SK-N-SH (cell line): ENCODE results near the gene RILP. TPM values are rescaled to one million over a fixed set of nuclear protein-coding genes. Genes with fewer than 3 reads are reported as not detected.

ENCODE experiments used
- CTCF ChIA-PET: fragments of 300-600, 350-600 bp; formaldehyde crosslinking; extraction: SDS; loops from one replicate; lab custom pipeline; 2021; lab: Yijun Ruan, JAX
- POLR2A ChIA-PET: fragments of 350-600 bp; sonication (Branson Sonifier 250); formaldehyde crosslinking; extraction: SDS; loops from one replicate; lab custom pipeline; 2020; ENCODE audit warnings: antibody characterized with exemption, inconsistent platforms; lab: Yijun Ruan, JAX
- DNase-seq: peaks from one replicate; pipeline ENCODE4 v3.0.0; 2012
- H2AFZ ChIP-seq: fragments of 200-600 bp; sonication (generic); 2 replicates; pipeline ENCODE4 v1.8.1; 2016; ENCODE audit warnings: antibody characterized with exemption, mild to moderate bottlenecking, low read depth
- H3F3A ChIP-seq: fragments of 200-600 bp; sonication (generic); replicated peaks from 2 replicates; pipeline ENCODE3; 2016; ENCODE audit warnings: antibody characterized with exemption, mild to moderate bottlenecking; ENCODE audit not compliant: insufficient read depth
- H3K27ac ChIP-seq, 2 experiments: fragments of 200-500 bp in 1 of 2; fragments of 200-600 bp in 1 of 2; sonication (Bioruptor generic) in 1 of 2; sonication (generic), shearing (Covaris generic) in 1 of 2; 2 replicates each; pipeline versions ENCODE4 v1.5.1 to v1.6.1; 2014 to 2016; ENCODE audit warnings: low read depth in 2 of 2, inconsistent platforms in 1 of 2, low read length in 1 of 2, mild to moderate bottlenecking in 1 of 2, mixed read lengths in 1 of 2
- H3K27me3 ChIP-seq: fragments of 200-600 bp; sonication (generic), shearing (Covaris generic); 2 replicates; pipeline ENCODE4 v1.6.1; 2016; ENCODE audit warnings: mixed run types; ENCODE audit not compliant: insufficient read depth
- H3K36me3 ChIP-seq, 2 experiments: fragments of 200-500 bp in 1 of 2; fragments of 200-600 bp in 1 of 2; sonication (Bioruptor generic) in 1 of 2; sonication (generic) in 1 of 2; replicated peaks in 1 of 2; 2 replicates each; pipeline versions ENCODE3 to v1.5.1; 2014 to 2016; ENCODE audit warnings: low read length in 1 of 2, mild to moderate bottlenecking in 1 of 2; ENCODE audit not compliant: insufficient read depth in 2 of 2, control insufficient read depth in 1 of 2
- H3K4me1 ChIP-seq, 2 experiments: fragments of 200-500 bp in 1 of 2; fragments of 200-600 bp in 1 of 2; sonication (Bioruptor generic) in 1 of 2; sonication (generic), shearing (Covaris generic) in 1 of 2; 2 replicates each; pipeline versions ENCODE4 v1.5.1 to v1.6.1; 2014 to 2016; ENCODE audit warnings: low read depth in 1 of 2, low read length in 1 of 2, mixed run types in 1 of 2; ENCODE audit not compliant: insufficient read depth in 2 of 2, control insufficient read depth in 1 of 2
- H3K4me2 ChIP-seq: fragments of 200-600 bp; sonication (generic), shearing (Covaris generic); 2 replicates; pipeline ENCODE4 v1.6.1; 2017; ENCODE audit warnings: mixed run types
- H3K4me3 ChIP-seq, 2 experiments: fragments of 200-500 bp in 1 of 2; fragments of 200-600 bp in 1 of 2; sonication (Bioruptor generic) in 1 of 2; sonication (generic), shearing (Covaris generic) in 1 of 2; 2 replicates each; pipeline versions ENCODE4 v1.5.1 to v1.8.1; 2014 to 2016; ENCODE audit warnings: low read depth in 2 of 2, inconsistent platforms in 1 of 2, low read length in 1 of 2, mild to moderate bottlenecking in 1 of 2, mixed read lengths in 1 of 2, moderate library complexity in 1 of 2
- H3K79me2 ChIP-seq: fragments of 200-600 bp; sonication (generic); 2 replicates; pipeline ENCODE4 v1.8.1; 2017; ENCODE audit warnings: mild to moderate bottlenecking; ENCODE audit not compliant: insufficient read depth
- H3K9ac ChIP-seq: fragments of 200-600 bp; sonication (generic); 2 replicates; pipeline ENCODE4 v1.6.1; 2017; ENCODE audit warnings: mixed run types
- H3K9me2 ChIP-seq: fragments of 200-600 bp; sonication (generic); 2 replicates; pipeline ENCODE4 v1.6.1; 2017; ENCODE audit warnings: mixed run types
- H3K9me3 ChIP-seq: fragments of 200-600 bp; sonication (generic); 2 replicates; pipeline ENCODE4 v1.6.1; 2017; ENCODE audit warnings: mixed run types, mild to moderate bottlenecking, moderate library complexity
- H4K20me1 ChIP-seq: fragments of 200-600 bp; sonication (generic); 2 replicates; pipeline ENCODE4 v1.6.1; 2017; ENCODE audit warnings: mild to moderate bottlenecking, mixed run types; ENCODE audit not compliant: insufficient read depth
- ELF1 ChIP-seq: IDR thresholded peaks from 2 replicates; pipeline ENCODE4 v1.4.0; 2012
- EZH2phosphoT487 ChIP-seq: fragments of 200-600 bp; sonication (generic); IDR thresholded peaks from 2 replicates; pipeline ENCODE4 v1.6.1; 2017; ENCODE audit warnings: low read depth, mixed run types, mild to moderate bottlenecking, antibody characterized with exemption, moderate library complexity, borderline replicate concordance
- FOSL2 ChIP-seq: IDR thresholded peaks from 2 replicates; pipeline ENCODE4 v1.4.0; 2012; ENCODE audit warnings: low read depth, mild to moderate bottlenecking, moderate library complexity, borderline replicate concordance
- FOXJ3 ChIP-seq: sonication (generic); formaldehyde crosslinking; IDR thresholded peaks from 2 replicates; pipeline ENCODE4 v1.5.1; 2020; ENCODE audit warnings: mild to moderate bottlenecking, missing genetic modification reagents
- GABPA ChIP-seq: IDR thresholded peaks from 2 replicates; pipeline ENCODE4 v1.4.0; 2012; ENCODE audit warnings: low read depth, mild to moderate bottlenecking
- GATA2 ChIP-seq: sonication (generic); formaldehyde crosslinking; IDR thresholded peaks from 2 replicates; pipeline ENCODE4 v1.5.0; 2020; ENCODE audit warnings: mild to moderate bottlenecking, missing genetic modification reagents
- MEF2A ChIP-seq: IDR thresholded peaks from 2 replicates; pipeline ENCODE4 v1.4.0; 2012; ENCODE audit warnings: low read depth, borderline replicate concordance
- MXI1 ChIP-seq: IDR thresholded peaks from 2 replicates; pipeline ENCODE4 v1.6.1; 2012; ENCODE audit warnings: mild to moderate bottlenecking, low read depth, low read length, improper control_type of control experiment
- NFIC ChIP-seq: IDR thresholded peaks from 2 replicates; pipeline ENCODE4 v1.4.0; 2012; ENCODE audit warnings: borderline replicate concordance
- NRF1 ChIP-seq: IDR thresholded peaks from 2 replicates; pipeline ENCODE4 v1.6.1; 2012; ENCODE audit warnings: low read depth, mild to moderate bottlenecking, low read length
- RAD21 ChIP-seq: IDR thresholded peaks from 2 replicates; pipeline ENCODE4 v1.6.1; 2012; ENCODE audit warnings: mild to moderate bottlenecking, low read length
- RCOR1 ChIP-seq: fragments of 150-350 bp; IDR thresholded peaks from 2 replicates; pipeline ENCODE4 v1.6.1; 2017; ENCODE audit warnings: antibody characterized with exemption, low read length
- SIN3A ChIP-seq: IDR thresholded peaks from 2 replicates; pipeline ENCODE4 v1.6.1; 2012; ENCODE audit warnings: low read depth, mild to moderate bottlenecking, low read length, moderate library complexity, borderline replicate concordance
- TEAD4 ChIP-seq: IDR thresholded peaks from 2 replicates; pipeline ENCODE4 v1.4.0; 2012; ENCODE audit warnings: mild to moderate bottlenecking, borderline replicate concordance; ENCODE audit not compliant: insufficient read depth
- YY1 ChIP-seq: IDR thresholded peaks from 2 replicates; pipeline ENCODE4 v1.4.0; 2012; ENCODE audit warnings: low read depth, mild to moderate bottlenecking
- WGBS: methylation state at CpG from one replicate; pipeline ENCODE4 v1.1.6; 2017; ENCODE audit warnings: low lambda C conversion rate; 5-methylcytosine and 5-hydroxymethylcytosine counted together
- polyA plus RNA-seq, 3 experiments: library from polyadenylated mRNA; depleted of rRNA; stranded (reverse); fragments of >200 nt; gene quantifications; 2 replicates each; pipeline ENCODE4 v1.2.3, GENCODE V29; 2012
- TF ChIP-seq, protein P1 (sequence below): IDR thresholded peaks from 2 replicates; pipeline ENCODE4 v1.4.0; 2012; ENCODE audit warnings: low read depth
- TF ChIP-seq, protein P2 (sequence below): IDR thresholded peaks from 2 replicates; pipeline ENCODE4 v1.4.0; 2012; ENCODE audit warnings: low read depth, borderline replicate concordance
- TF ChIP-seq, protein P3 (sequence below): fragments of 150-350 bp; IDR thresholded peaks from 2 replicates; pipeline ENCODE4 v1.6.1; 2017; ENCODE audit warnings: antibody characterized with exemption, low read length, low read depth, borderline replicate concordance
- TF ChIP-seq, protein P4 (sequence below): IDR thresholded peaks from 2 replicates; pipeline ENCODE4; 2012

The RILP gene
- polyA plus RNA-seq, 1 of the 3 experiments (the other 2 are of a cell fraction) = 3.8 TPM

DNA sequence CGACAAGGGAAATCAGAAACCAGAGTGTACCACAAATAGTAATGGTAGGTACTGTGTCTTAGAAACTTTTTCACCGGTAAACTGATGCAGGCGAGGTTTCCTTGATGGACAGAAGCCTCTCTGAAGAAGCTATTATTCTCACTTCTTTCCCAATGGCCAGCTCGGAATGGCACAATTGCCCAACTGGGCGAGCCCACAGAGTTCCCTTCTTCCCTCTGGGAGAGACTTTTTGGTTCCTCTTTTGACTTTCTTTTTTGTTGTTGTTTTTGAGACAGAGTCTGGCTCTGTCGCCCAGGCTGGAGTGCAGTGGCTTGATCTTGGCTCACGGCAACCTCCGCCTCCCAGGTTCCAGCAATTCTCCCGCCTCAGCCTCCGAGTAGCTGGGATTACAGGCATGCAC, 38.0 kb downstream of the RILP start:
- no peak overlapping the region for H3K27ac ChIP-seq
- WGBS = 97% methylated on average over 10 of the region's 10 CpGs
- H3K9me2 ChIP-seq = no peaks in the 10 kb centered on the region
- H3K36me3 ChIP-seq = no peaks in the 10 kb centered on the region
- no peak for TF ChIP-seq ELF1
- TF ChIP-seq EZH2phosphoT487 = no peak
- no peak for TF ChIP-seq GATA2 (CRISPR knock-in tag)
- TF ChIP-seq, protein P1, sequence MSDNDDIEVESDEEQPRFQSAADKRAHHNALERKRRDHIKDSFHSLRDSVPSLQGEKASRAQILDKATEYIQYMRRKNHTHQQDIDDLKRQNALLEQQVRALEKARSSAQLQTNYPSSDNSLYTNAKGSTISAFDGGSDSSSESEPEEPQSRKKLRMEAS = no peak
- TF ChIP-seq, protein P2, sequence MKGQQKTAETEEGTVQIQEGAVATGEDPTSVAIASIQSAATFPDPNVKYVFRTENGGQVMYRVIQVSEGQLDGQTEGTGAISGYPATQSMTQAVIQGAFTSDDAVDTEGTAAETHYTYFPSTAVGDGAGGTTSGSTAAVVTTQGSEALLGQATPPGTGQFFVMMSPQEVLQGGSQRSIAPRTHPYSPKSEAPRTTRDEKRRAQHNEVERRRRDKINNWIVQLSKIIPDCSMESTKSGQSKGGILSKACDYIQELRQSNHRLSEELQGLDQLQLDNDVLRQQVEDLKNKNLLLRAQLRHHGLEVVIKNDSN = no peak
- TF ChIP-seq MEF2A = no peak
- TF ChIP-seq RCOR1 = no peak
- TF ChIP-seq YY1 = no peak
- TF ChIP-seq NRF1 = no peak
- TF ChIP-seq TEAD4 = no peak
- no peak for TF ChIP-seq MXI1
- TF ChIP-seq FOXJ3 = no peak
- CTCF ChIA-PET = interaction anchor here (1.1 kb wide), 1 partner anchor 37 kb away, joined by 4 read pairs; no protein-coding TSS in a partner anchor
- no peaks in the 10 kb centered on the region for H3K27me3 ChIP-seq
- no peak overlapping the region for H2AFZ ChIP-seq
- H3K4me1 ChIP-seq = no peaks in the 10 kb centered on the region; a peak in 1 of 4 replicates
- H3K4me3 ChIP-seq = no peak overlapping the region
- POLR2A ChIA-PET = no interaction called here
- H3F3A ChIP-seq = no peaks in the 10 kb centered on the region
- H3K4me2 ChIP-seq = no peak overlapping the region
- no peak for DNase-seq
- H3K9me3 ChIP-seq = no peaks in the 10 kb centered on the region
- no peaks in the 10 kb centered on the region for H3K79me2 ChIP-seq
- no peak overlapping the region for H3K9ac ChIP-seq
- H4K20me1 ChIP-seq = no peaks in the 10 kb centered on the region

DNA sequence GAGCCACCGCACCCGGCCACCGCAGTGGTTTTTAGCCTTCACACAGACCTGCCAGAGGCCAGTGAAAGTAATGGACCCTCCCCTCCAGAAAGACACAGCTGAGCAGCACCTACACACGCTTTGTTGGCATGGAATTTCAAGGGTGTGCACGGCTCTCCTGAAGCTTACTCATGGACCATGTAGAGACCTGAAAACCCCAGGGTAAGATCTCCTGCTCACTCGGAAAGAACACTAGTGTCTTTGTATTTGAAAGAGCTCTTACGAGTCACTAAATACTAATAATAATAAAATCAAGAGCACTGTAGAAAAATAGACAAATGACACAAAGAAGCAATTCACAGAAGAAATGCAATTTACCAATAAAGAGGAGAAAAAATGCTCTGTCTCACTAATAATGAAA, 41.0 kb downstream of the RILP start:
- H3K9ac ChIP-seq = no peak overlapping the region
- no peak overlapping the region for H3K4me2 ChIP-seq
- no peaks in the 10 kb centered on the region for H3K9me3 ChIP-seq
- no peaks in the 10 kb centered on the region for H3K9me2 ChIP-seq
- no peaks in the 10 kb centered on the region for H3K79me2 ChIP-seq
- no peaks in the 10 kb centered on the region for H3K27me3 ChIP-seq
- no peak overlapping the region for H2AFZ ChIP-seq
- no peak overlapping the region for H3K27ac ChIP-seq
- WGBS = 89% methylated on average over 7 of the region's 7 CpGs
- DNase-seq = no peak
- H3K36me3 ChIP-seq = no peaks in the 10 kb centered on the region
- no peaks in the 10 kb centered on the region for H3F3A ChIP-seq
- H3K4me3 ChIP-seq = no peak overlapping the region
- no peaks in the 10 kb centered on the region for H3K4me1 ChIP-seq
- CTCF ChIA-PET = interaction anchor here (1.8 kb wide), 1 partner anchor 21 kb away, joined by 3 read pairs; the partner anchor contains the start of gene SLC43A2
- POLR2A ChIA-PET = no interaction called here
- H4K20me1 ChIP-seq = no peaks in the 10 kb centered on the region
- TF ChIP-seq EZH2phosphoT487 = no peak
- TF ChIP-seq, protein P3, sequence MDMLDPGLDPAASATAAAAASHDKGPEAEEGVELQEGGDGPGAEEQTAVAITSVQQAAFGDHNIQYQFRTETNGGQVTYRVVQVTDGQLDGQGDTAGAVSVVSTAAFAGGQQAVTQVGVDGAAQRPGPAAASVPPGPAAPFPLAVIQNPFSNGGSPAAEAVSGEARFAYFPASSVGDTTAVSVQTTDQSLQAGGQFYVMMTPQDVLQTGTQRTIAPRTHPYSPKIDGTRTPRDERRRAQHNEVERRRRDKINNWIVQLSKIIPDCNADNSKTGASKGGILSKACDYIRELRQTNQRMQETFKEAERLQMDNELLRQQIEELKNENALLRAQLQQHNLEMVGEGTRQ = no peak
- no peak for TF ChIP-seq GABPA
- TF ChIP-seq GATA2 (CRISPR knock-in tag) = no peak
- no peak for TF ChIP-seq SIN3A
- TF ChIP-seq, protein P4, sequence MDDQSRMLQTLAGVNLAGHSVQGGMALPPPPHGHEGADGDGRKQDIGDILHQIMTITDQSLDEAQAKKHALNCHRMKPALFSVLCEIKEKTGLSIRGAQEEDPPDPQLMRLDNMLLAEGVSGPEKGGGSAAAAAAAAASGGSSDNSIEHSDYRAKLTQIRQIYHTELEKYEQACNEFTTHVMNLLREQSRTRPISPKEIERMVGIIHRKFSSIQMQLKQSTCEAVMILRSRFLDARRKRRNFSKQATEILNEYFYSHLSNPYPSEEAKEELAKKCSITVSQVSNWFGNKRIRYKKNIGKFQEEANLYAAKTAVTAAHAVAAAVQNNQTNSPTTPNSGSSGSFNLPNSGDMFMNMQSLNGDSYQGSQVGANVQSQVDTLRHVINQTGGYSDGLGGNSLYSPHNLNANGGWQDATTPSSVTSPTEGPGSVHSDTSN = no peak
- no peak for TF ChIP-seq NFIC
- no peak for TF ChIP-seq RAD21
- no peak for TF ChIP-seq FOSL2
